OCI-LY7 (cell line): ENCODE data around the gene GLP1R. TPM values are rescaled to one million over a fixed set of nuclear protein-coding genes. Genes with fewer than 3 reads are reported as not detected.

Source experiments
- BruUV-seq: library from RNA; stranded (reverse); fragments of 400-500 nt; replicated peaks from 2 replicates; lab custom pipeline; 2021; lab: Mats Ljungman, UMichigan
- CTCF ChIA-PET: fragments of 300-600 bp; sonication (Branson Sonifier 250); formaldehyde crosslinking; loops from one replicate; lab custom pipeline; 2022; ENCODE audit warnings: antibody characterized with exemption; ENCODE audit not compliant: unreplicated experiment; lab: Charles Lee
- POLR2A ChIA-PET: fragments of 300-600 bp; sonication (Branson Sonifier 250); formaldehyde crosslinking; loops from one replicate; lab custom pipeline; 2022; ENCODE audit warnings: antibody characterized with exemption; lab: Charles Lee
- DNase-seq: peaks from one replicate; pipeline ENCODE4 v3.0.0-alpha.2; 2015; ENCODE audit warnings: low spot score
- H2AFZ ChIP-seq: fragments of 200-600 bp; sonication (generic), shearing (Covaris generic); 2 replicates; pipeline ENCODE4 v1.6.1; 2014; ENCODE audit warnings: mild to moderate bottlenecking, antibody characterized with exemption, low read length, moderate library complexity
- H3K27ac ChIP-seq: fragments of 200-600 bp; sonication (generic); 2 replicates; pipeline ENCODE4 v1.5.1; 2014; ENCODE audit warnings: mixed run types, low read depth, mild to moderate bottlenecking, moderate library complexity, low read length, inconsistent platforms; ENCODE audit not compliant: poor library complexity, severe bottlenecking
- H3K36me3 ChIP-seq: fragments of 200-600 bp; sonication (generic); 2 replicates; pipeline ENCODE4 v1.6.1; 2014; ENCODE audit warnings: mild to moderate bottlenecking, antibody characterized with exemption, low read length, moderate library complexity, mixed read lengths; ENCODE audit not compliant: insufficient read depth
- H3K4me1 ChIP-seq: fragments of 200-600 bp; sonication (generic); 2 replicates; pipeline ENCODE4 v1.5.1; 2014; ENCODE audit warnings: mild to moderate bottlenecking, low read length; ENCODE audit not compliant: insufficient read depth, poor library complexity, severe bottlenecking
- H3K4me2 ChIP-seq: fragments of 200-600 bp; sonication (generic); 2 replicates; pipeline ENCODE4 v1.6.1; 2014; ENCODE audit warnings: mild to moderate bottlenecking, low read length
- H3K4me3 ChIP-seq: fragments of 200-600 bp; sonication (generic); 2 replicates; pipeline ENCODE4 v1.5.1; 2014; ENCODE audit warnings: mild to moderate bottlenecking, low read depth, low read length; ENCODE audit not compliant: poor library complexity, severe bottlenecking
- H3K79me2 ChIP-seq: fragments of 200-600 bp; sonication (generic); 2 replicates; pipeline ENCODE4 v1.6.1; 2016; ENCODE audit warnings: low read depth, mild to moderate bottlenecking, low read length, moderate library complexity, mixed read lengths; ENCODE audit not compliant: insufficient read depth
- H3K9me2 ChIP-seq: fragments of 200-600 bp; sonication (generic); 2 replicates; pipeline ENCODE4 v1.6.1; 2016; ENCODE audit warnings: mild to moderate bottlenecking, low read length, mixed read lengths; ENCODE audit not compliant: insufficient read depth
- H3K9me3 ChIP-seq: fragments of 200-600 bp; sonication (generic); 2 replicates; pipeline ENCODE4 v1.6.1; 2014; ENCODE audit warnings: mild to moderate bottlenecking, mixed run types, low read length, mixed read lengths
- H4K20me1 ChIP-seq: fragments of 200-600 bp; sonication (generic); 2 replicates; pipeline ENCODE4 v1.6.1; 2014; ENCODE audit warnings: mild to moderate bottlenecking, antibody characterized with exemption, low read length, moderate library complexity, mixed read lengths; ENCODE audit not compliant: insufficient read depth
- CTCF ChIP-seq: fragments of 200-600 bp; sonication (generic); conservative IDR thresholded peaks from 2 replicates; pipeline ENCODE4 v1.5.1; 2014; ENCODE audit warnings: mild to moderate bottlenecking, antibody characterized with exemption, low read length, moderate library complexity, mixed read lengths
- EZH2phosphoT487 ChIP-seq: fragments of 200-600 bp; sonication (generic); IDR thresholded peaks from 2 replicates; pipeline ENCODE4 v1.6.1; 2018; ENCODE audit warnings: low read depth, borderline replicate concordance, mild to moderate bottlenecking, mixed run types, antibody characterized with exemption, low read length, moderate library complexity, mixed read lengths
- intact Hi-C: fragments of 100-400 bp; cut with micrococcal nuclease; formaldehyde crosslinking; loops from one replicate; pipeline ENCODE4 v1.10.0; 2022; ENCODE audit not compliant: unreplicated experiment
- total RNA-seq, 2 experiments: library from RNA; depleted of rRNA in 1 of 2; stranded (reverse); fragments of >200 nt in 1 of 2; shearing (Covaris generic) in 1 of 2; gene quantifications; 2 replicates each; pipeline ENCODE4 v1.2.3, GENCODE V29; 2014 to 2022

GLP1R gene
- total RNA-seq, 2 experiments from 2014 or later: not detected

DNA sequence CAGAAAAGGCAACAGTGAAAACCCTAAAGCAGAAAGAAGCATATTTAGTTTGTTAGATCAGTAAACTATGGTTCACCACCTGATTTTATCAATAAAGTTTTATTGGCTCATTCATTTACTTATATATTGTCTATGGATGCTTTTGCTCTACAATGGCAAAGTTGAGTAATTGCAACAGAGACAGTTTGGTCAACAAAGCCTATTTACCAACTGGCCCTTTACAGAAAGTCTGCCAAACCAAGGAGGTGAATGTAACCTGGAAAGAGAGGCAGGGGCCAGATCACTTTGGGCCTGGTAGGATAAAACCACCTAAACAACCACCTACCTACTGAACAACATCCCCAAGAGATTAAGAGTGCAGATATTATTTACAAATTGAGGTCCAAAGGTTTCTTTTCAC, 47.0 kb downstream of the GLP1R start:
- Histone ChIP-seq H3K27ac (no peak overlapping the region), H3K4me3 (no peak overlapping the region), H3K4me2 (no peak overlapping the region), H3K9me3 (no peaks in the 10 kb centered on the region), H4K20me1 (no peaks in the 10 kb centered on the region), H3K79me2 (no peaks in the 10 kb centered on the region), H2AFZ (no peak overlapping the region), H3K4me1 (no peaks in the 10 kb centered on the region), H3K9me2 (no peaks in the 10 kb centered on the region), H3K36me3 (no peaks in the 10 kb centered on the region)
- ChIA-PET POLR2A (no interaction called here), CTCF (no interaction called here)
- no peak for TF ChIP-seq EZH2phosphoT487
- no peak for TF ChIP-seq CTCF
- BruUV-seq: no TSS peak
- intact Hi-C loops: no loop called here
- DNase-seq: no peak

DNA sequence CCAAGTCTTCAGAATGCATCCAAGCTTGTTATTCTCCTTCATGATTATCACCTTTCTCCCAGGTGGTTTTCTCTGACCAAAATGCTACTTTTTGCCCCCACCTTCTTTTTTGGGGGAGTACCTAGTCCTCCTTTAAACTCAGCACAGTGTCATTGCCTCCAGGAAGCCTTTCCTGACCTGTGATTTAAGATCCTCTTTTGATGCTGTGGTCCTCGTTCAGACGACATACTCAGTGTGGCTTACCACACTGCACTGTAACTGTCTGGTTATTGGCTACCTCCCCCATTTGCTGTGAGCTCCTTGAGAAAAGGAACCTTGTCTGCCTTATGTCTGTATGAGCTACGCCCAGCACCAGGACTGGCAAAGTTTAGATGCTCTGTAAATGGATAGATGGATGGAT, 51.8 kb downstream of the GLP1R start:
- no peak for DNase-seq
- TF ChIP-seq EZH2phosphoT487: no peak
- TF ChIP-seq CTCF: no peak
- Histone ChIP-seq H3K36me3 (no peaks in the 10 kb centered on the region), H3K27ac (no peak overlapping the region), H4K20me1 (no peaks in the 10 kb centered on the region), H3K4me1 (no peaks in the 10 kb centered on the region), H3K4me3 (no peak overlapping the region), H3K4me2 (no peak overlapping the region), H3K9me3 (no peaks in the 10 kb centered on the region), H2AFZ (no peak overlapping the region), H3K79me2 (no peaks in the 10 kb centered on the region), H3K9me2 (no peaks in the 10 kb centered on the region)
- no TSS peak for BruUV-seq
- ChIA-PET POLR2A (interaction anchor here (1.1 kb wide), 2 partner anchors 10 to 12 kb away, joined by 3 to 5 read pairs; no protein-coding TSS in a partner anchor), CTCF (interaction anchor here (0.5 kb wide), 1 partner anchor 103 kb away, joined by 3 read pairs; no protein-coding TSS in a partner anchor)
- intact Hi-C loops: loop anchor here (5.0 kb wide), 1 partner anchor 228 kb away; no protein-coding TSS in a partner anchor

GRCh38 chr6:39102071-39102820, 53.7 kb downstream of the GLP1R start:
- H3K36me3 ChIP-seq: no peaks in the 10 kb centered on the region
- no peaks in the 10 kb centered on the region for H4K20me1 ChIP-seq
- H2AFZ ChIP-seq: no peak overlapping the region
- TF ChIP-seq EZH2phosphoT487 (no peak), CTCF (peak; percentile 79)
- peak; percentile 49 for DNase-seq
- no peak overlapping the region for H3K27ac ChIP-seq
- H3K9me2 ChIP-seq: no peaks in the 10 kb centered on the region
- intact Hi-C loops: loop anchor here (5.0 kb wide), 1 partner anchor 230 kb away; no protein-coding TSS in a partner anchor
- H3K79me2 ChIP-seq: no peaks in the 10 kb centered on the region
- BruUV-seq: no TSS peak
- H3K4me1 ChIP-seq: no peaks in the 10 kb centered on the region
- ChIA-PET POLR2A (interaction anchor here (0.8 to 1.3 kb wide), 2 partner anchors 12 to 27 kb away, joined by 3 to 5 read pairs; no protein-coding TSS in a partner anchor), CTCF (interaction anchor here (0.8 kb wide), 1 partner anchor 105 kb away, joined by 3 read pairs; no protein-coding TSS in a partner anchor)
- no peaks in the 10 kb centered on the region for H3K9me3 ChIP-seq
- H3K4me3 ChIP-seq: no peak overlapping the region
- no peak overlapping the region for H3K4me2 ChIP-seq
